ENCODE data around the gene MCAM. TPM values are rescaled to one million over a fixed set of nuclear protein-coding genes. Genes with fewer than 3 reads are reported as not detected.

MCAM gene
- total RNA-seq, 2 donors from 2014 or later: 12.1 to 27.1 TPM

DNA sequence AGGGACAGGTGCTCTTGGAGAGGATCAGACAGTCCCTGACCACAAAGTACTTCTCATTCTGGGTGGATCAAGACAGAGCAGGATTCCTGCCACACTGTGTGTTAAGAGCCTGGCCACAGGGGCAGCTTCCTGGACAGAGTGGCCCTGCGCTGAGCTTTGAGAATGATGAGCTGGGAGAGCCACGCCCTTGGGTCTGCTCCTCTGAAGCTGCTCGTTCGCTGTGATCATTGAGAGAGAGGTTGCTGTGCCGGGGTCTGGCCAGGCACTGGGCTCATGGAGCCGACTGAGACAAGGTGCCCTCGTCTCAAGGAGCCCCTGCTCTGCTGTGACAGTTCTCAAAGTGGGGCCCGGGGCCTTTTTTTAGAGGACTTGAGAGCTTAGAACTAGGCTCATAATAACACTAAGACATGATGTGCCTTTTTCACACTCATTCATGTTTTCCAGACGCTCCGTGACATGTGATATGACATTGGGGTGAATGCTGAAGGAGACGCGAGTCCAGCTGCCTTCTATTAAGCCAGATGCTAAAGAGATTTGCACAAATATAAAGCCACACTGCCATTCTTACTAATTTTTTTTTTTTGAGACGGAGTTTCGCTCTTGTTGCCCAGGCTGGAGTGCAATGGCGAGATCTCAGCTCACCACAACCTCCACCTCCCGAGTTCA is 31.1 kb upstream of the MCAM start:
- DNase-seq (no peak), ATAC-seq (no peak)
- intact Hi-C loops (cut with DNase I, micrococcal nuclease): no loop called here

DNA sequence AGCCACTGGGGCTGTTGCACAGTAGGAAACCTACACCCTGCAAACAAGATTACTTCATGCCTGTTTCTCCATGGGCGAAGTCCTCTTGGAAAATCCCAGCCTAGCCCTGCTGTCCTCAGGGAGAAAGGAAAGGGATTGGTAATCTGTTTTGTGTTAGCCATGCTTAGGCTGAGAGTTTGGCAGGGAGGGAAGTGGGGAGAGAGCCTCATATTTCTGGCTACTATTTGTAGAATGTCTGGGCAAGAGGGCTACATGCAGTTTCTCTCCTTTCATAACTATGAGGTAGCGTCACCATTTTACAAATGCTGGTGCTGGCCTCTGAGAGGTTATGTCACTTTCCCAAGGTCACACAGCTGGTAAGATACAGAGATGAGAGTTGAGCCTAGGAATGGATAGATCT is 30.3 kb upstream of the MCAM start:
- DNase-seq (no peak), ATAC-seq (peak; percentile 43)
- intact Hi-C loops (cut with DNase I, micrococcal nuclease): no loop called here

DNA sequence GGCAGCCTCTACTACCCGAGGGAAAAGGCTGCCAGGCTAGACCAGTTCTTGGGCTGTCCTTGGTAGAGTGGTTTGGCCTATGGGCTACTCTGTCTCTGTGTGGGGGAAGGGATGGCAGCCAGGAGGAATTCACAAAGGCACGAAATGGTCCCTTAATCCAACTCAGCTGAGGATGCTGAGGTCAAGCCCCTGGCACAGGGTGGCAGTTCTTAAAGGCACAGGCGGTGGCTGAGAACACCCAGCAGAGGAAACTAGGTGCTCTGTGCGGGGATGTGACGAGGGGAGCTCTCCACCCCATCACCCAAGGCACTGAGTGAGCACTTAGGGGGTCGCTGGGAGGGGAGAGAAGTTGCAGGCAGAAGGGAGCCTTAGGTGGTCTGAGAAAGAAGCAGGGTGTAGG is 29.7 kb upstream of the MCAM start, which contains the start of gene MFRP:
TSS of gene MFRP (minus strand) at position 101 of the 400 bp plus-strand sequence. CDS start 192 bp downstream, outside the sequence.
- ATAC-seq (no peak), DNase-seq (no peak)
- intact Hi-C loops (cut with DNase I, micrococcal nuclease): no loop called here

GRCh38 chr11:119345685-119346084 is 28.8 kb upstream of the MCAM start:
- DNase-seq: no peak
- no peak for ATAC-seq
- intact Hi-C loops (cut with DNase I, micrococcal nuclease): no loop called here

- DNase-seq (no peak), ATAC-seq (no peak)
- intact Hi-C loops (cut with DNase I, micrococcal nuclease): no loop called here
Measured at GRCh38 chr11:119344291-119345010, 27.5 kb upstream of the MCAM start.

- DNase-seq (no peak), ATAC-seq (no peak)
- intact Hi-C loops (cut with DNase I, micrococcal nuclease): no loop called here
Measured at GRCh38 chr11:119343726-119344125, 26.8 kb upstream of the MCAM start.

DNA sequence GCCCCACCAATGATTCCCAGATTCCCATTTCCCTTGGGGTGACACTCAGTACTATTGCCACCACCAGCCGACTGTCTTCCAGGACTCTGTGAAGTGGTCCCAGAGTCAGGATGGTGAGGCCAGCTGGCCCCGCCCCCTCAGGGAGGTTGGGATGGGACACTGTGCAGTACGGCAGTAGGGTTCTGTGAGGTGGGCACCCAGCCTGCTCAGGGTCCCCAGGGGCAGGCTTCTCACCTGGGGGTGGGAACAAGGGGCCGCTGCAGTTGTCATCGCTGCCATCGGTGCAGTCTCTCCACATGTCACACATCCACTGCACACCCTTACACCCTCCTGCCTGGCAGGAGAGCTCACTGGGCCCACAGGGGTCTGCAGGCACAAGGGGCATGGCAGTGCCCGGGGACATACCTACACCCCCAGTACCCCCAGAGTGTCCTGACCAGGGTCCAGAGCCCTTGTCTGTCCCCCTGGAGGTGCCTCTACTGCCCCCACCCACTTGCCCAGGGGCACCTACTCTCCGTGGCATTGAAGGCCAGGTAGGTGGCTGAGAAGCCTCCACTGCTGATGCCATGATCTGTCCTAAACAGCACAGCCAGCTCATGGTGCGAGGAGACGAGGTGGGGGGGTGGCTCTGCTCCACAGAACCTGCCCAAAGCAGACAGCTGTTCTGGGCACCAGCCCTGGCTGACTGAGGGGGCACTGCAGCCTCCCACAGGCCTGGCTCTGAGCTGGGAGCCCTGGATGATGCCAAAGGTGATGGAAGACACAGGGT is 25.6 kb upstream of the MCAM start:
- intact Hi-C loops (cut with DNase I, micrococcal nuclease): no loop called here
- no peak for DNase-seq
- no peak for ATAC-seq

DNA sequence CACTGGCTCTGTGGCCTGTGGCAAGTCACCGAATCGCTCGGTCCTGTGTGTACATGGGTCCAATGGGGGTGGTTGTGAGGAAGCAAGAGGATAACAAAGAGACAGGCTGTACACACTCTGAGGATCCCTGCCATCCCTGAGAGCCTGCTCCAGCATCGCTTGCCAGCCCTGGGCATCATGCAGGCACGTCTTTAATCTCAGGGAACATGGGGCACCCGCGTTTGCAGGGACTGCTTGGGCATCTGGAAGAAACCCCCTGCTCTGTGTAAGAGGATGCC is 25.0 kb upstream of the MCAM start:
- intact Hi-C loops (cut with DNase I, micrococcal nuclease): no loop called here
- DNase-seq: no peak

GRCh38 chr11:119341222-119342022 is 24.5 kb upstream of the MCAM start:
- no peak for DNase-seq
- intact Hi-C loops (cut with DNase I, micrococcal nuclease): no loop called here

More for the DNA sequence above, 25.0 kb upstream of the MCAM start:
- no peak for ATAC-seq

DNA sequence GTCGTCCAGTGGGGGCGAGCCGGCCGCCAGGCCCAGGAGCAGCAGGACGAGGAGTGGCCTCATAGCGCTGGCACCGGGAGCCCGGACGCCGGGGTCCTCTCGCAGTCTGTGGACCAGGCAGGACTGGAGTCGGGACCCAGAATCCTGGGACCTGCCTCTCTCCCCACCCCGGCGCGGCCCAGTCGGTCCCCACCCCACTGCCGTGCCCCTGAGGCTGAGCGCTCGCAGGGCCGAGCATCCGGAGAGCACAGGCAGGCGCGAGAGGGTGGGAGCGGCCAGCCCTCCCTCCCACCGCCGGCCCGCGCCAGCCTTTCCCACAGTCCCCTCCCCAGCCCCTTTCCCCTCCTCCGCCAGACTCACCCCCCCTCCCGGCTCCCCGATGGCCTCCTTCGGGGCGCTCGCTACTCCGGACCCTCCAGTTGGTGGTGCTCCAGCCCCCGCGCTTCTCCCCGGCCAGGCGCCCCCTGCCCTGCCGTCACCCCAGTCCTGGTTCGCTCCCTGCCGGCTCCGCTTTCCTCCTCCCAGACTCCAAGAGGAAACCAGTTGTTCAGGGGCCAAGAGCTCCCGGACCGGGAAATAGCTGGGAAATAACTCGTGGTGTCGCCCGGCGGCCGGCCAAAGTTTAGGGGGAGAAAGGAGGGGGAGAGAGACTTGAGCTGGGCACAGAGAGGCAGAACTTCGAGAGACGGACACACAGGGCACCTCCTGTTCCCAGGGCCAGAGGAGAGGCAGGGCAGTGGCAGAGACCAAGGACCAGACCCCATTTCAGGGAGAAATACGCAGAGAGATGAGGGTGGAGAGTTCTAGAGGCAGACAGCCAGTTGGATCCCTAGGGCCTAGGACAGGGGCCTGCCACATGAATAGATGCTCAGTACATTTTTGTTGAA is 23.6 kb upstream of the MCAM start, which contains the start of gene C1QTNF5:
TSS of gene C1QTNF5 (minus strand) at position 549 of the 887 bp plus-strand sequence. CDS start at position 63, 486 bp downstream.
- peak; percentile 56 for ATAC-seq
- intact Hi-C loops (cut with DNase I, micrococcal nuclease): no loop called here

More at GRCh38 chr11:119341222-119342022, 24.5 kb upstream of the MCAM start:
- no peak for ATAC-seq

DNA sequence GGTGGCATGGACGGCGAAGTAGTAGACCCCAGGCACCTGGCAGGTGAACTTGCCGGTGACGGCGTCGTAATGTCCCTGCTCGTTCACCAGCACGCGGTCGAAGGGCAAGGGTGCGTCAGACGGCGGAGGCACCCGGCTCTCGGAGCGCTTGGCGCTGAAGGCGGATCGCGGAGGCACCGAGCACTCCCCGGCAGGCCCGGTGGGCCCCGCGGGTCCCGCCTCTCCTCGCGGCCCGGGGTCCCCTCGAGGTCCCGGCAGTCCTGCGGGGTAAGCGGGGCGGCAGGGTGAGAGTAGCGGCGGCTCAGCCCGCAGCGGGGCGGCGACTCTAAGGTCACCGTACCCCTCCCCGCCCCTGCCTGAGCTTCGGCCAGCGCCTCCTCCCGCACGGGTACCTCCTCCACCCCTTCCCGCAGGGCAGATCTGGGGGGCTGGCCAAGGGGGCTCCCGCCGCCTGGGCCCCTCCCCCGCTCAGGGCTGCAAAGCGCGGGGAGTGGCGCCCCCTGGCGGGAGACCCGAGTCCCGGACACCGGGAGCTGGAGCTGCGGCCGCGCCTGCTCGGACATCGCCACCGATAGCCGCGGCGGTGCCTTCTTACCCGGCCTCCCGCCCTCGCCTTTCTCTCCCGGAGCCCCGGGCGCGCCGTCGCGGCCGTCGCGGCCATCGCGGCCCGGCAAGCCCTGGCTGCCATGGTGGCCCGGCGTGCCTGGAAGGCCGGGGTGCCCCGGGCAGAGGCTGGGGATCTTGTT is 22.8 kb upstream of the MCAM start:
- DNase-seq (peak; percentile 56 to 77), ATAC-seq (peak; percentile 64)
- intact Hi-C loops (cut with DNase I, micrococcal nuclease): no loop called here

More for the DNA sequence above, 23.6 kb upstream of the MCAM start, which contains the start of gene C1QTNF5:
- peak; percentile 64 to 80 for DNase-seq

GRCh38 chr11:119338965-119339588 is 22.1 kb upstream of the MCAM start:
- intact Hi-C loops (cut with DNase I, micrococcal nuclease): no loop called here
- no peak for DNase-seq

DNA sequence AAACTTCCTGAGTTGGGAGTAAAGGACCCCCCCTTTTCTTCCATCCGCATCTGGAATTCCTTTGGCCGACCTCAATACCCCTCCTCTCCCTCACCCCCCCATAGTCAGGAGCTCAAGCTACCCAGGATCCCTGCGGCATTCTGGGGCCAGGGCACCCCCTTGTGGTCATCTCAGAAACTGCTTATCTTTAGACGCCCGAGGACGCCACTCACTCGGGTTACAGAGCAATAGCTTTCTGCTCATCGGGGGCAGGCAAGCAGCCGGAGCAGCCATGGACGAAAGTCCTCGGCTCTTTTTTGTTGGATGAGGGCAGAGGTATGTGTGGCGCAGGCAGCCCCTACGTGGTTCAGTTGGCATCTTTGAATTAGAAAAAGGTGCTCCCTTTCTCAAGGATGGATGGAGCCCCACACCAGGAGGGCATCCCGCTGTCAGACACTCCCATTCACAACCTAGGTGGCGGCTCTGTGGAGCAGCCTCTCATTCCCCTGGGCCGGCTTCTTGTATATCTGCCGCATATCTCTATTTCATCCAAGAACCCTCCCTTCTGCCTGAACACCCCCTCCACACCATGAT is 21.5 kb upstream of the MCAM start:
- DNase-seq (peak; percentile 55 to 70), ATAC-seq (peak; percentile 24)
- intact Hi-C loops (cut with DNase I, micrococcal nuclease): no loop called here

More at GRCh38 chr11:119338965-119339588, 22.1 kb upstream of the MCAM start:
- no peak for ATAC-seq

DNA sequence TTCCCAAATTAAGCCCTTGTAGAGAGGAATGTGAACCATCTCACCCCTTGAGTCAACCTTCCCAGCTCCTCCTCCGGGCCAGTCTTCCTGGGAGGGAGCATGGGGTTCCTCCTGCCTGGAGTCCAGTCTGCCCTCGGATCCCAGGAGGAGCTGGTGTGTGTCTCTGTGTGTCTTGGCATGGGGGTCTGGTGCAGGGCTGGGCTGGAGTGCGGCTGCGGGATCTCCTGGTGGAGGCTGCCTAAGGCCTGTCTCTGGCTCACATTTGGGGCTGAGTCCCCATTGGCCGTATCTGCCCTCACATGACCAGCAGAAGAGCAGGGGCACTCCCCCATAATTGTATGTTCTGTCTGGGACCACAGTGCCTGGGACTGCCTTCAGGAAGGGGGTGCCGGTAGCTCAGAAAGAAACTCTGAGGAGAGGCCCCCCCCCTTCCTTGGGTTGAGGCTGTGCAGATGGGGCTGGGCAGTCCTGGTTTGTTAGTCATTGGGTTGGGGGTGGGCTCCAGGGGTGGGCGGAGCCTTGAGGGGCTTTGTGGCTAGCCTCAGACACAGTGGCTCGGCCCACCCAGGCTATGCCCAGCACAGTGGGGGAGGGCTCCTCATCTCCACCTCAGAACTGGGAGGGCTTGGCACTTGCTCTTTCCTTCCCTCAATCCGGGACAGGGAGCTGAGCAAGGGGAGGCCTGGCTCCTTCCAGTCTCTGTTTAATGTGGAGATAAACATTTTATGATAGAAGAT is 20.8 kb upstream of the MCAM start:
- no peak for DNase-seq
- intact Hi-C loops (cut with DNase I, micrococcal nuclease): no loop called here
- no peak for ATAC-seq

DNA sequence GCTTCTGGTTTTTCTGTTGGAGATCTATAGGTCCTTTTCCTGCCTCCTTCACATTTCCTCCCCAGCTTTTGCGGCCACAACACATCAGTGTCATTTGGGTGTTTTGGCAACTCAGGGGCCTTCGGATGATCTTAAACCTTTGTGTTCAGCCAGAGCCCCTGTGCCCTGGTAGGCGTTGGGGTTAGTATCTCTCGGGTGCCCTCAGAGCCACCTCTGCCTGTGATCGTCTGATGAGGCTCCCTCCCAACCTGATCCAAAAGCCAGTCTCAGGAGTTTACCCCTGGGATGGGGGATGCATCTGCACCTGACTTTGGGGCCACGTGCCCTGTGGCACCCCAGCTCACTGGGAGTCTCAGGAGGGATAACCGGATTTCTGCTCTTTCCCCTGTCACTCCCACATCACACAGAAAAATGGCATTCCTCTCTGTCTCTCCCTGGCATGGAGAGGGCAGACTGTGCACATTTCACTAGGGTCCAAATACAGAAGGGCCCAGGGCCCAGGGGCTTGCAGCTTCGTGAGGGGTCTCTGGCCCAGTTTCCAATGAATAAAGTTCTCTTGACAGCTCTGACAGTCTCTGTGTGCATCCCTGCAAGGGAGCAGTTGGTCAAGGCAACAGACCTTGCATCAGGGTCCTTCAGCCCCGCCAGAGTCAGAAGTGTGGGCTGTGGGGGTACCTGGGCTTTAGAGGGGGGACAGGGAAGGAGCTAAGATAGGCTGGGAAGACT is 20.0 kb upstream of the MCAM start:
- intact Hi-C loops (cut with DNase I, micrococcal nuclease): no loop called here
- DNase-seq (no peak), ATAC-seq (no peak)
